G401 (cell line): ENCODE measurements around the gene MOV10L1. TPM values are rescaled to one million over a fixed set of nuclear protein-coding genes. Genes with fewer than 3 reads are reported as not detected.
"Not testable (repeated sequence)": the region's sequence is repeated elsewhere in the genome, so short reads cannot be mapped to it uniquely, and the experiment has no call there.

Experiments
- DNase-seq: peaks from one replicate; pipeline ENCODE4 v3.0.0-alpha.2; 2015; ENCODE audit warnings: low spot score
- in situ Hi-C: cut with HindIII; loops from 2 replicates; pipeline ENCODE4 v1.10.0; 2016; ENCODE audit warnings: low sequenced_read_pairs, mixed read lengths
- total RNA-seq: library from RNA; depleted of rRNA; stranded (reverse); fragments of >200 nt; shearing (Covaris generic); gene quantifications from 2 replicates; pipeline ENCODE4 v1.2.3, GENCODE V29; 2014

MOV10L1 gene
- total RNA-seq, 1 experiment from 2014 or later: not detected

GRCh38 chr22:50192436-50193204, 102.8 kb downstream of the MOV10L1 start:
- no peak for DNase-seq
- in situ Hi-C loops: no loop called here

- in situ Hi-C loops: no loop called here
- no peak for DNase-seq
Measured at GRCh38 chr22:50193621-50194020, 103.8 kb downstream of the MOV10L1 start.

- in situ Hi-C loops: no loop called here
- DNase-seq: no peak
Measured at GRCh38 chr22:50194037-50194805, 104.4 kb downstream of the MOV10L1 start.

- no peak for DNase-seq
- in situ Hi-C loops: no loop called here
Measured at GRCh38 chr22:50196256-50196655, 106.5 kb downstream of the MOV10L1 start.

GRCh38 chr22:50197000-50197800, 107.4 kb downstream of the MOV10L1 start:
- DNase-seq: no peak
- in situ Hi-C loops: no loop called here

- no peak for DNase-seq
- in situ Hi-C loops: no loop called here
Measured at GRCh38 chr22:50197856-50198623, 108.2 kb downstream of the MOV10L1 start.

GRCh38 chr22:50198624-50199017, 108.8 kb downstream of the MOV10L1 start:
- DNase-seq: no peak
- in situ Hi-C loops: no loop called here

- DNase-seq: peak; percentile 88
- in situ Hi-C loops: no loop called here
Measured at GRCh38 chr22:50199251-50199721, 109.5 kb downstream of the MOV10L1 start.

- no peak for DNase-seq
- in situ Hi-C loops: no loop called here
Measured at GRCh38 chr22:50199829-50200460, 110.1 kb downstream of the MOV10L1 start.

GRCh38 chr22:50200461-50201190, 110.8 kb downstream of the MOV10L1 start, which contains the start of gene SELENOO:
Gene SELENOO, plus strand, starts transcription at chr22:50201011. Its CDS starts 26 bp downstream, at chr22:50201037.
- in situ Hi-C loops: no loop called here
- peak; percentile 91 for DNase-seq

- in situ Hi-C loops: no loop called here
- no peak for DNase-seq
Measured at GRCh38 chr22:50201191-50202129, 111.7 kb downstream of the MOV10L1 start.

- in situ Hi-C loops: no loop called here
- no peak for DNase-seq
Measured at GRCh38 chr22:50202130-50202666, 112.4 kb downstream of the MOV10L1 start.

GRCh38 chr22:50203288-50203687, 113.5 kb downstream of the MOV10L1 start:
- in situ Hi-C loops: no loop called here
- DNase-seq: no peak

- in situ Hi-C loops: no loop called here
Measured at GRCh38 chr22:50204571-50204970, 114.8 kb downstream of the MOV10L1 start.

GRCh38 chr22:50204998-50205397, 115.2 kb downstream of the MOV10L1 start:
- DNase-seq, in situ Hi-C loops: not testable (repeated sequence)

More at GRCh38 chr22:50204571-50204970, 114.8 kb downstream of the MOV10L1 start:
- DNase-seq: no peak

GRCh38 chr22:50205781-50206569, 116.2 kb downstream of the MOV10L1 start:
- in situ Hi-C loops: no loop called here
- DNase-seq: no peak
